Activated CD4-positive, alpha-beta memory T cell treated with anti-CD3 and anti-CD28 coated beads, Interleukin-2, amount 10 ng/mL, durations not matched to agents 7 days and 5 days (primary cell): Measurements from ENCODE around the gene FAM120C. TPM values are rescaled to one million over a fixed set of nuclear protein-coding genes. Genes with fewer than 3 reads are reported as not detected.

ENCODE experiments used
- CTCF ChIA-PET: fragments of 350-600 bp; sonication (Branson Sonifier 250); formaldehyde crosslinking; loops from one replicate; lab custom pipeline; 2021; ENCODE audit warnings: antibody characterized with exemption, inconsistent platforms; lab: Charles Lee
- POLR2A ChIA-PET: fragments of 350-600 bp; sonication (Branson Sonifier 250); formaldehyde crosslinking; loops from one replicate; lab custom pipeline; 2021; ENCODE audit warnings: antibody characterized with exemption; lab: Charles Lee
- DNase-seq: peaks from one replicate; pipeline ENCODE4 v3.0.0-alpha.2; 2020
- H3K27ac Mint-ChIP-seq: one replicate; pipeline ENCODE4 v1.8.0; 2021; ENCODE audit warnings: mild to moderate bottlenecking, mixed read lengths
- H3K27me3 Mint-ChIP-seq: one replicate; pipeline ENCODE4 v1.8.0; 2021; ENCODE audit warnings: mixed read lengths
- H3K36me3 Mint-ChIP-seq: one replicate; pipeline ENCODE4 v1.8.0; 2021; ENCODE audit warnings: low read depth, mixed read lengths
- H3K4me1 Mint-ChIP-seq: one replicate; pipeline ENCODE4 v1.8.0; 2021; ENCODE audit warnings: mixed read lengths
- H3K4me3 Mint-ChIP-seq: one replicate; pipeline ENCODE4 v1.8.0; 2021; ENCODE audit warnings: mild to moderate bottlenecking, mixed read lengths
- H3K9me3 Mint-ChIP-seq: one replicate; pipeline ENCODE4 v1.8.0; 2021; ENCODE audit warnings: mixed read lengths
- total RNA-seq, 2 experiments: library from RNA; stranded (reverse); gene quantifications; one replicate each; pipeline ENCODE4 v1.2.3, GENCODE V29; 2021

The FAM120C gene
- total RNA-seq, 2 experiments from 2014 or later = 8.0 to 8.5 TPM

GRCh38 chrX:54044126-54044876 lies 138.8 kb downstream of the FAM120C start, which contains the start of gene PHF8:
Gene PHF8 (minus strand): TSS chrX:54044473. CDS start chrX:54042728, 1,745 bp downstream.
- peaks cover 19% of the 10 kb centered on the region for H3K36me3 Mint-ChIP-seq
- peak within 1 kb of the TSS; percentile 96 for H3K4me3 Mint-ChIP-seq
- H3K27ac Mint-ChIP-seq = peak within 1 kb of the TSS; percentile 96
- H3K4me1 Mint-ChIP-seq = peaks cover 35% of the 10 kb centered on the region
- H3K27me3 Mint-ChIP-seq = no peaks in the 10 kb centered on the region
- DNase-seq = peak; percentile 95
- ChIA-PET CTCF (interaction anchor here (1.0 to 1.9 kb wide), 4 partner anchors 90 to 487 kb away, joined by 3 to 4 read pairs (median 4); partner anchors contain the start of gene HUWE1), POLR2A (interaction anchor here (0.8 to 3.7 kb wide), 14 partner anchors 13 to 1444 kb away, joined by 3 to 34 read pairs (median 5); partner anchors contain the start of genes APEX2, FAM120C, GNL3L and HUWE1)
- no peaks in the 10 kb centered on the region for H3K9me3 Mint-ChIP-seq

GRCh38 chrX:54043541-54044125 lies 139.4 kb downstream of the FAM120C start:
- CTCF ChIA-PET = interaction anchor here (0.6 to 1.9 kb wide), 5 partner anchors 90 to 1123 kb away, joined by 3 to 4 read pairs (median 3); partner anchors contain the start of gene HUWE1
- POLR2A ChIA-PET = interaction anchor here (0.7 to 3.7 kb wide), 13 partner anchors 12 to 957 kb away, joined by 3 to 34 read pairs (median 4); partner anchors contain the start of genes APEX2, FAM120C, GNL3L and HUWE1

GRCh38 chrX:54043056-54043455 lies 140.0 kb downstream of the FAM120C start:
- DNase-seq = no peak
- H3K27me3 Mint-ChIP-seq = no peaks in the 10 kb centered on the region
- peaks cover 35% of the 10 kb centered on the region for H3K4me1 Mint-ChIP-seq
- CTCF ChIA-PET = interaction anchor here (0.6 to 1.9 kb wide), 2 partner anchors 357 to 1123 kb away, joined by 3 to 4 read pairs; partner anchors contain the start of gene HUWE1
- H3K36me3 Mint-ChIP-seq = peaks cover 22% of the 10 kb centered on the region
- peak overlapping the region; percentile 96 for H3K4me3 Mint-ChIP-seq
- POLR2A ChIA-PET = interaction anchor here (0.7 to 3.7 kb wide), 11 partner anchors 12 to 817 kb away, joined by 3 to 34 read pairs (median 4); partner anchors contain the start of genes FAM120C, HUWE1, RIBC1 and SMC1A
- no peaks in the 10 kb centered on the region for H3K9me3 Mint-ChIP-seq
- peak overlapping the region; percentile 96 for H3K27ac Mint-ChIP-seq

More at GRCh38 chrX:54043541-54044125, 139.4 kb downstream of the FAM120C start:
- Mint-ChIP-seq H3K36me3 (peaks cover 22% of the 10 kb centered on the region), H3K27ac (peak overlapping the region; percentile 96), H3K9me3 (no peaks in the 10 kb centered on the region), H3K4me1 (peaks cover 35% of the 10 kb centered on the region), H3K4me3 (peak overlapping the region; percentile 96), H3K27me3 (no peaks in the 10 kb centered on the region)
- no peak for DNase-seq

GRCh38 chrX:54042609-54043021 lies 140.4 kb downstream of the FAM120C start:
- peak overlapping the region; percentile 96 for H3K27ac Mint-ChIP-seq
- POLR2A ChIA-PET = interaction anchor here (0.7 to 3.7 kb wide), 7 partner anchors 135 to 817 kb away, joined by 3 to 34 read pairs (median 4); partner anchors contain the start of genes FAM120C, HUWE1, RIBC1 and SMC1A
- H3K9me3 Mint-ChIP-seq = no peaks in the 10 kb centered on the region
- CTCF ChIA-PET = interaction anchor here (1.9 kb wide), 1 partner anchor 356 kb away, joined by 4 read pairs; the partner anchor contains the start of gene HUWE1
- DNase-seq = peak; percentile 45
- no peaks in the 10 kb centered on the region for H3K27me3 Mint-ChIP-seq
- peaks cover 35% of the 10 kb centered on the region for H3K4me1 Mint-ChIP-seq
- peak overlapping the region; percentile 96 for H3K4me3 Mint-ChIP-seq
- H3K36me3 Mint-ChIP-seq = peaks cover 24% of the 10 kb centered on the region

GRCh38 chrX:54030329-54030728 lies 152.7 kb downstream of the FAM120C start:
- ChIA-PET CTCF (no interaction called here), POLR2A (no interaction called here)
- H3K36me3 Mint-ChIP-seq = peaks cover 72% of the 10 kb centered on the region
- DNase-seq = no peak
- no peaks in the 10 kb centered on the region for H3K27me3 Mint-ChIP-seq
- H3K4me3 Mint-ChIP-seq = no peak overlapping the region
- H3K27ac Mint-ChIP-seq = no peak overlapping the region
- H3K4me1 Mint-ChIP-seq = peaks cover 2% of the 10 kb centered on the region
- no peaks in the 10 kb centered on the region for H3K9me3 Mint-ChIP-seq

- H3K4me3 Mint-ChIP-seq = no peak overlapping the region
- ChIA-PET POLR2A (no interaction called here), CTCF (no interaction called here)
- H3K27me3 Mint-ChIP-seq = no peaks in the 10 kb centered on the region
- no peak overlapping the region for H3K27ac Mint-ChIP-seq
- H3K36me3 Mint-ChIP-seq = peaks cover 69% of the 10 kb centered on the region
- H3K4me1 Mint-ChIP-seq = peaks cover 2% of the 10 kb centered on the region
- no peak for DNase-seq
- H3K9me3 Mint-ChIP-seq = no peaks in the 10 kb centered on the region
These were observed 153.4 kb downstream of the FAM120C start for GRCh38 chrX:54029529-54030143.

GRCh38 chrX:54024350-54024749 lies 158.7 kb downstream of the FAM120C start:
- Mint-ChIP-seq H3K4me1 (peaks cover 2% of the 10 kb centered on the region), H3K27ac (no peak overlapping the region), H3K36me3 (peaks cover 51% of the 10 kb centered on the region), H3K9me3 (no peaks in the 10 kb centered on the region), H3K4me3 (no peak overlapping the region), H3K27me3 (no peaks in the 10 kb centered on the region)
- ChIA-PET CTCF (no interaction called here), POLR2A (no interaction called here)
- DNase-seq = no peak

Other genes starting within 250 kb of the FAM120C start
- 10 to 100 TPM; 40.4 to 42.5 TPM for gene PHF8, start 138.8 kb downstream of the FAM120C start, total RNA-seq
- gene WNK3, start 174.8 kb upstream of the FAM120C start, total RNA-seq = under 1 TPM; 0.13 to 0.50 TPM